ENCODE data around the gene C1orf210. TPM values are rescaled to one million over a fixed set of nuclear protein-coding genes. Genes with fewer than 3 reads are reported as not detected.

The C1orf210 gene
- total and polyA plus RNA-seq, 2 of the 13 experiments (the other 11 are each of a cell fraction or from before 2014, with no cell fraction given) = 0.49 to 5.1 TPM

DNA sequence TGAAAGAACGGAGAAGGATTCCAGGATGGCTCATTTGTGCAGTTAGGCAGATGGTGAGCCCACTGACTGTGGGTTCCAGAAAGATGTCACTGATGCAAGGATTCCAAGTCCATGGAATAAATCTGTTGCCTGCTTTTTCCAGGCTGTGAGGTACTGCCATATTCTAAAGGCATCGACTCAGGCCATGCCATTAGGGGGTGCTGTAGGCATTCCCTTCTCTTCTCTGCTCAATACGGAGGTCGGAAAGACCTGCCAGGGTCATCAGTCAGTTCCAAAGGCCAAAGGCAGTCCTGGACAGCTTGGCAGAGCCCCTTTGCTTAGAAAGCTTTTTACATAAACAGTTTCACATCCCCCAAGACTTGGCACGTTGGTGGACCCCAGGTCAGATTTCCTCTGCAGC lies 47.3 kb downstream of the C1orf210 start (continued):
- TF ChIP-seq KDM3A (CRISPR knock-in tag; IDR thresholded peaks at IDR 0.05; ENCODE audit: low read depth) = peak; percentile 76; the same call in 1 of the 2 replicates
- 0 out of 2 replicates have a peak, but pooled peaks have one; percentile 34 for TF ChIP-seq FOXJ3 (CRISPR knock-in tag; IDR thresholded peaks at IDR 0.05; ENCODE audit: borderline replicate concordance)
- peak; percentile 79 for TF ChIP-seq ERF (CRISPR knock-in tag; IDR thresholded peaks at IDR 0.05)
- peak; percentile 69; the same call in 1 of the 2 replicates for TF ChIP-seq MIER3 (CRISPR knock-in tag; IDR thresholded peaks at IDR 0.05; ENCODE audit: borderline replicate concordance)
- TF ChIP-seq CBX5 (CRISPR knock-in tag; IDR thresholded peaks at IDR 0.05; ENCODE audit: borderline replicate concordance) = peak; percentile 30; the same call in 1 of the 2 replicates
- no peak for TF ChIP-seq ZNF737 (CRISPR knock-in tag; IDR thresholded peaks at IDR 0.05; ENCODE audit: borderline replicate concordance)

DNA sequence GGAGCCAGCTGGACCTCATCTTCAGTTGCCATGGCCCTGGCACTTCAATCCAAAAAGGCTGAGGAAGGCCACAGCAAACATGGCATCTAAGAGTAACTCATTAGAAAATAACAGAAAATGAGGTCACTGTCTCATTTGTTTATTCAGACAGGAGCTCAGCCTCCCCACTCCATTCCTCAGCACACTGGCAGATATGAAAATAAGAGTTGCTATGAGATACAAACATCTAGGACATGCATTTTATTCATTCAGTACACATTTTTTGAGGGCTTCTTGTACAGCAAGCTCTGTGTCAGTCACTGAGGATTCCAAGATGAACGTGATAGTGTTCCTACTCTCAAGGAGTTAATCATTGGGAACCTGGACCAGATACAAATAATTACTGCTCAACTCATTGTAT lies 48.3 kb downstream of the C1orf210 start:
- H3K79me2 ChIP-seq (ENCODE audit: insufficient read depth, low read length) = no peaks in the 10 kb centered on the region
- H3K36me3 ChIP-seq (replicated peaks in 1 of 2; ENCODE audit: control insufficient read depth in 1 of 2, insufficient read depth in 2 of 2, low read length in 2 of 2) = no peaks in the 10 kb centered on the region
- no peak overlapping the region for H2AFZ ChIP-seq (ENCODE audit: low read length)
- H3K4me1 ChIP-seq (ENCODE audit: insufficient read depth, low read length) = peaks cover 6% of the 10 kb centered on the region; the same call in 1 of the 2 replicates
- intact Hi-C loops (cut with micrococcal nuclease; ENCODE audit: unreplicated experiment) = loop anchor here (5.0 kb wide), 1 partner anchor 110 kb away; no protein-coding TSS in a partner anchor
- in situ Hi-C loops (cut with HindIII; ENCODE audit: extremely low pct_ligation_motif_present, low pct_unique_long_range_greater_than_20kb) = no loop called here
- H4K20me1 ChIP-seq (ENCODE audit: insufficient read depth, low read length) = no peaks in the 10 kb centered on the region
- H3K9ac ChIP-seq (ENCODE audit: insufficient read depth, low read depth, low read length) = no peak overlapping the region
- WGBS (ENCODE audit: low lambda C conversion rate) = 0% methylated on average over 1 of the region's 1 CpG
- no peak overlapping the region for H3K27ac ChIP-seq (ENCODE audit: extremely low read length, insufficient read depth, low read length)
- no TSS peak for BruUV-seq (replicated peaks)
- H3K4me3 ChIP-seq (replicated peaks in 1 of 3; ENCODE audit: insufficient read depth in 1 of 3, low read depth in 2 of 3, low read length in 3 of 3) = no peak overlapping the region
- H3K9me3 ChIP-seq (ENCODE audit: low read length) = no peaks in the 10 kb centered on the region
- DNase-seq (ENCODE audit: low spot score) (no peak), FAIRE-seq (no peak), ATAC-seq (no peak)
- no peak for TF ChIP-seq SP5 (CRISPR knock-in tag; IDR thresholded peaks at IDR 0.05; ENCODE audit: borderline replicate concordance, low read depth)
- TF ChIP-seq TGIF2 (CRISPR knock-in tag; IDR thresholded peaks at IDR 0.05) = no peak
- ChIA-PET CTCF (ENCODE audit: low intra/inter-chr PET ratio, low total read pairs) (interaction anchor here (0.9 to 2.1 kb wide), 3 partner anchors 121 to 178 kb away, joined by 5 to 36 read pairs (median 9); partner anchors contain the start of gene CDC20), POLR2A (no interaction called here)
- no peak overlapping the region for H3K4me2 ChIP-seq (ENCODE audit: low read depth, low read length)
- H3K27me3 ChIP-seq (ENCODE audit: control insufficient read depth in 1 of 2, insufficient read depth in 2 of 2, low read length in 2 of 2) = peaks cover 1 to 24% of the 10 kb centered on the region in 2 experiments; a peak in 3 of 5 replicates
